Astrocyte (in vitro differentiated cells and primary cell): ENCODE results near the gene DUSP8.

ENCODE experiments used
- CTCF ChIP-seq: IDR thresholded peaks from 2 replicates; pipeline ENCODE4 v1.5.1; 2011; ENCODE audit warnings: low read depth, mild to moderate bottlenecking, inconsistent platforms, low read length, moderate library complexity; ENCODE audit not compliant: insufficient read depth
- EZH2 ChIP-seq: IDR thresholded peaks from 2 replicates; pipeline ENCODE4 v1.6.1; 2012; ENCODE audit warnings: mild to moderate bottlenecking, low read length, inconsistent platforms; ENCODE audit not compliant: insufficient read depth

GRCh38 chr11:1589996-1590395 is 17.9 kb upstream of the DUSP8 start:
- TF ChIP-seq CTCF: no peak
- no peak for TF ChIP-seq EZH2
